H9 (cell line): Measurements from ENCODE around the gene KIF6. TPM values are rescaled to one million over a fixed set of nuclear protein-coding genes. Genes with fewer than 3 reads are reported as not detected.

Source experiments
- DNase-seq: peaks from one replicate; pipeline ENCODE4 v3.0.0-alpha.2; 2017
- H2AFZ ChIP-seq: one replicate; pipeline ENCODE4 v1.6.1; 2013; ENCODE audit warnings: mild to moderate bottlenecking, low read length, control low read depth, moderate library complexity
- H2AK5ac ChIP-seq: 2 replicates; pipeline ENCODE4 v1.6.1; 2013; ENCODE audit warnings: low read length, control low read depth, mixed read lengths; ENCODE audit not compliant: insufficient read length
- H2BK120ac ChIP-seq: one replicate; pipeline ENCODE4 v1.6.1; 2013; ENCODE audit warnings: low read depth, mild to moderate bottlenecking, low read length, control low read depth, inconsistent platforms; ENCODE audit not compliant: poor library complexity, severe bottlenecking
- H2BK12ac ChIP-seq: 2 replicates; pipeline ENCODE4 v1.6.1; 2013; ENCODE audit warnings: low read length, control low read depth, mixed read lengths, low read depth; ENCODE audit not compliant: insufficient read length
- H2BK15ac ChIP-seq: 2 replicates; pipeline ENCODE4 v1.6.1; 2013; ENCODE audit warnings: low read depth, low read length, control low read depth
- H2BK20ac ChIP-seq: one replicate; pipeline ENCODE4 v1.6.1; 2013; ENCODE audit warnings: low read depth, mild to moderate bottlenecking, low read length, control low read depth, inconsistent platforms; ENCODE audit not compliant: poor library complexity, severe bottlenecking
- H2BK5ac ChIP-seq: 2 replicates; pipeline ENCODE4 v1.6.1; 2013; ENCODE audit warnings: low read length, control low read depth, mixed read lengths; ENCODE audit not compliant: insufficient read length
- H3K14ac ChIP-seq: 2 replicates; pipeline ENCODE4 v1.6.1; 2013; ENCODE audit warnings: low read length, control low read depth; ENCODE audit not compliant: insufficient read depth
- H3K18ac ChIP-seq: 2 replicates; pipeline ENCODE4 v1.6.1; 2013; ENCODE audit warnings: low read depth, mild to moderate bottlenecking, mixed read lengths, low read length, control low read depth; ENCODE audit not compliant: insufficient read length
- H3K23ac ChIP-seq: 2 replicates; pipeline ENCODE4 v1.6.1; 2013; ENCODE audit warnings: low read length, control low read depth, mixed read lengths, low read depth; ENCODE audit not compliant: insufficient read length
- H3K23me2 ChIP-seq: 2 replicates; pipeline ENCODE4 v1.6.1; 2013; ENCODE audit warnings: low read depth, mild to moderate bottlenecking, mixed read lengths, low read length, control low read depth; ENCODE audit not compliant: insufficient read length, poor library complexity, severe bottlenecking
- H3K27ac ChIP-seq: 2 replicates; pipeline ENCODE4 v1.5.1; 2013; ENCODE audit warnings: low read length, control low read depth, mixed read lengths, low read depth; ENCODE audit not compliant: insufficient read length
- H3K27me3 ChIP-seq: 2 replicates; pipeline ENCODE4 v1.6.1; 2013; ENCODE audit warnings: low read length, control low read depth, inconsistent platforms; ENCODE audit not compliant: insufficient read depth
- H3K4ac ChIP-seq: 2 replicates; pipeline ENCODE4 v1.6.1; 2013; ENCODE audit warnings: low read depth, mild to moderate bottlenecking, control low read depth, inconsistent platforms, low read length, moderate library complexity
- H3K4me1 ChIP-seq: 2 replicates; pipeline ENCODE4 v1.6.1; 2013; ENCODE audit warnings: low read length, control low read depth, inconsistent platforms; ENCODE audit not compliant: insufficient read depth
- H3K4me2 ChIP-seq: 2 replicates; pipeline ENCODE4 v1.6.1; 2013; ENCODE audit warnings: low read length, control low read depth, mixed read lengths; ENCODE audit not compliant: insufficient read length, insufficient read depth
- H3K56ac ChIP-seq: 2 replicates; pipeline ENCODE4 v1.6.1; 2013; ENCODE audit warnings: low read depth, mild to moderate bottlenecking, mixed read lengths, low read length, control low read depth; ENCODE audit not compliant: insufficient read length
- H3K79me1 ChIP-seq: 2 replicates; pipeline ENCODE4 v1.6.1; 2013; ENCODE audit warnings: low read depth, mild to moderate bottlenecking, moderate library complexity, low read length, control low read depth, inconsistent platforms; ENCODE audit not compliant: insufficient read depth, poor library complexity, severe bottlenecking
- H3K79me2 ChIP-seq: 2 replicates; pipeline ENCODE4 v1.6.1; 2013; ENCODE audit warnings: low read length, control low read depth, inconsistent platforms; ENCODE audit not compliant: insufficient read depth
- H3K9ac ChIP-seq: 2 replicates; pipeline ENCODE4 v1.6.1; 2013; ENCODE audit warnings: low read length, control low read depth, mixed read lengths; ENCODE audit not compliant: insufficient read length; ENCODE audit errors: extremely low read depth
- H3K9me3 ChIP-seq: one replicate; pipeline ENCODE4 v1.6.1; 2013; ENCODE audit warnings: low read depth, low read length, inconsistent platforms; ENCODE audit not compliant: control insufficient read depth
- H3T11ph ChIP-seq: one replicate; pipeline ENCODE4 v1.6.1; 2013; ENCODE audit warnings: mild to moderate bottlenecking, low read length, control low read depth, inconsistent platforms
- H4K20me1 ChIP-seq: one replicate; pipeline ENCODE4 v1.6.1; 2013; ENCODE audit not compliant: control insufficient read depth, insufficient read length, insufficient read depth
- H4K5ac ChIP-seq: 2 replicates; pipeline ENCODE4 v1.6.1; 2013; ENCODE audit warnings: low read depth, mild to moderate bottlenecking, mixed read lengths, low read length, control low read depth; ENCODE audit not compliant: insufficient read length
- H4K8ac ChIP-seq: replicated peaks from 2 replicates; pipeline ENCODE4 v1.6.1; 2013; ENCODE audit warnings: low read length, control low read depth, mixed read lengths, low read depth; ENCODE audit not compliant: insufficient read length
- H4K91ac ChIP-seq: 2 replicates; pipeline ENCODE4 v1.6.1; 2013; ENCODE audit warnings: low read depth, mild to moderate bottlenecking, moderate library complexity, mixed read lengths, low read length, control low read depth; ENCODE audit not compliant: insufficient read length
- H3K27ac Mint-ChIP-seq, 3 experiments: 2 replicates in 2 of 3; 3 replicates in 1 of 3; pipeline ENCODE4 v1.8.0; 2020 to 2021; ENCODE audit warnings: mixed read lengths in 3 of 3, mild to moderate bottlenecking in 1 of 3, moderate library complexity in 1 of 3
- H3K27me3 Mint-ChIP-seq: 2 replicates; pipeline ENCODE4 v1.8.0; 2021; ENCODE audit warnings: low read depth, mild to moderate bottlenecking, moderate library complexity, mixed read lengths
- H3K36me3 Mint-ChIP-seq, 3 experiments: 2 replicates in 2 of 3; 3 replicates in 1 of 3; pipeline ENCODE4 v1.8.0; 2020 to 2021; ENCODE audit warnings: low read depth in 3 of 3, mixed read lengths in 3 of 3; ENCODE audit not compliant: insufficient read depth in 1 of 3
- H3K4me1 Mint-ChIP-seq, 2 experiments: 2 replicates each; pipeline ENCODE4 v1.8.0; 2020; ENCODE audit warnings: mixed read lengths in 2 of 2
- H3K4me3 Mint-ChIP-seq, 2 experiments: 2 replicates in 1 of 2; 3 replicates in 1 of 2; pipeline ENCODE4 v1.8.0; 2020 to 2021; ENCODE audit warnings: mild to moderate bottlenecking in 2 of 2, mixed read lengths in 2 of 2, moderate library complexity in 1 of 2
- H3K9me3 Mint-ChIP-seq, 2 experiments: 2 replicates in 1 of 2; 3 replicates in 1 of 2; pipeline ENCODE4 v1.8.0; 2020; ENCODE audit warnings: mild to moderate bottlenecking in 2 of 2, mixed read lengths in 2 of 2, moderate library complexity in 1 of 2
- WGBS: extraction: QIAGEN DNeasy Blood & Tissue Kit; methylation state at CpG from one replicate; pipeline ENCODE4 v1.1.7; 2013; ENCODE audit warnings: missing lambda C conversion rate, low lambda C conversion rate, mixed read lengths; ENCODE audit not compliant: insufficient read length; ENCODE audit errors: extremely low coverage; 5-methylcytosine and 5-hydroxymethylcytosine counted together
- total RNA-seq: library from RNA; stranded (reverse); gene quantifications from 2 replicates; pipeline ENCODE4 v1.2.1, GENCODE V29; 2021
- TF ChIP-seq, protein P1 (sequence below): fragments of 200-600 bp; sonication (generic); conservative IDR thresholded peaks from 3 replicates; pipeline ENCODE4 v1.8.0; 2021; ENCODE audit warnings: antibody characterized with exemption, mild to moderate bottlenecking

Gene KIF6
- total RNA-seq, 1 experiment from 2014 or later, result 0.63 TPM

GRCh38 chr6:39449022-39449421, 276.2 kb downstream of the KIF6 start:
- no peaks in the 10 kb centered on the region; the same call in 1 of the 2 replicates for H3K27me3 Mint-ChIP-seq
- H3T11ph ChIP-seq, result no peak overlapping the region
- H3K27ac Mint-ChIP-seq, result no peak overlapping the region
- TF ChIP-seq, protein P1, sequence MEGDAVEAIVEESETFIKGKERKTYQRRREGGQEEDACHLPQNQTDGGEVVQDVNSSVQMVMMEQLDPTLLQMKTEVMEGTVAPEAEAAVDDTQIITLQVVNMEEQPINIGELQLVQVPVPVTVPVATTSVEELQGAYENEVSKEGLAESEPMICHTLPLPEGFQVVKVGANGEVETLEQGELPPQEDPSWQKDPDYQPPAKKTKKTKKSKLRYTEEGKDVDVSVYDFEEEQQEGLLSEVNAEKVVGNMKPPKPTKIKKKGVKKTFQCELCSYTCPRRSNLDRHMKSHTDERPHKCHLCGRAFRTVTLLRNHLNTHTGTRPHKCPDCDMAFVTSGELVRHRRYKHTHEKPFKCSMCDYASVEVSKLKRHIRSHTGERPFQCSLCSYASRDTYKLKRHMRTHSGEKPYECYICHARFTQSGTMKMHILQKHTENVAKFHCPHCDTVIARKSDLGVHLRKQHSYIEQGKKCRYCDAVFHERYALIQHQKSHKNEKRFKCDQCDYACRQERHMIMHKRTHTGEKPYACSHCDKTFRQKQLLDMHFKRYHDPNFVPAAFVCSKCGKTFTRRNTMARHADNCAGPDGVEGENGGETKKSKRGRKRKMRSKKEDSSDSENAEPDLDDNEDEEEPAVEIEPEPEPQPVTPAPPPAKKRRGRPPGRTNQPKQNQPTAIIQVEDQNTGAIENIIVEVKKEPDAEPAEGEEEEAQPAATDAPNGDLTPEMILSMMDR, result no peak
- H2AFZ ChIP-seq, result no peak overlapping the region
- H4K8ac ChIP-seq, result no peak overlapping the region
- no peak overlapping the region for H3K4me3 Mint-ChIP-seq
- H3K23me2 ChIP-seq, result no peaks in the 10 kb centered on the region
- H2BK15ac ChIP-seq, result no peak overlapping the region
- H3K79me1 ChIP-seq, result no peaks in the 10 kb centered on the region
- no peak overlapping the region for H4K5ac ChIP-seq
- no peak overlapping the region for H3K56ac ChIP-seq
- no peak overlapping the region for H2AK5ac ChIP-seq
- no peaks in the 10 kb centered on the region for H3K4me1 ChIP-seq
- H3K79me2 ChIP-seq, result no peaks in the 10 kb centered on the region
- peaks cover 9% of the 10 kb centered on the region in 2 experiments for H3K9me3 Mint-ChIP-seq
- H2BK120ac ChIP-seq, result no peak overlapping the region
- no peak overlapping the region for H3K23ac ChIP-seq
- no peaks in the 10 kb centered on the region for H3K9me3 ChIP-seq
- no peak overlapping the region for H3K18ac ChIP-seq
- H3K27ac ChIP-seq, result no peak overlapping the region
- H2BK20ac ChIP-seq, result no peak overlapping the region
- H3K4ac ChIP-seq, result no peak overlapping the region
- H2BK5ac ChIP-seq, result no peak overlapping the region
- H4K91ac ChIP-seq, result no peak overlapping the region
- H3K4me1 Mint-ChIP-seq, result peaks cover 3 to 7% of the 10 kb centered on the region in 2 experiments
- DNase-seq, result no peak
- H4K20me1 ChIP-seq, result no peaks in the 10 kb centered on the region
- H3K9ac ChIP-seq, result no peak overlapping the region
- no CpG with 5 or more reads among the region's 5 CpGs for WGBS
- no peak overlapping the region for H3K4me2 ChIP-seq
- peaks cover 1 to 9% (median 3%) of the 10 kb centered on the region in 3 experiments; a peak in 5 of 7 replicates for H3K36me3 Mint-ChIP-seq
- H3K14ac ChIP-seq, result no peak overlapping the region
- no peaks in the 10 kb centered on the region for H3K27me3 ChIP-seq
- no peak overlapping the region for H2BK12ac ChIP-seq
